NCI-H2171 treated with DMSO at 0.1 percent for 48 hours (cell line): Measurements from ENCODE around the gene MYO9B.
"Not testable (repeated sequence)": the region's sequence is repeated elsewhere in the genome, so short reads cannot be mapped to it uniquely, and the experiment has no call there.

Source experiments
- DNase-seq: peaks from one replicate; lab custom pipeline; 2025; lab: John Stamatoyannopoulos, UW

MYO9B gene

DNA sequence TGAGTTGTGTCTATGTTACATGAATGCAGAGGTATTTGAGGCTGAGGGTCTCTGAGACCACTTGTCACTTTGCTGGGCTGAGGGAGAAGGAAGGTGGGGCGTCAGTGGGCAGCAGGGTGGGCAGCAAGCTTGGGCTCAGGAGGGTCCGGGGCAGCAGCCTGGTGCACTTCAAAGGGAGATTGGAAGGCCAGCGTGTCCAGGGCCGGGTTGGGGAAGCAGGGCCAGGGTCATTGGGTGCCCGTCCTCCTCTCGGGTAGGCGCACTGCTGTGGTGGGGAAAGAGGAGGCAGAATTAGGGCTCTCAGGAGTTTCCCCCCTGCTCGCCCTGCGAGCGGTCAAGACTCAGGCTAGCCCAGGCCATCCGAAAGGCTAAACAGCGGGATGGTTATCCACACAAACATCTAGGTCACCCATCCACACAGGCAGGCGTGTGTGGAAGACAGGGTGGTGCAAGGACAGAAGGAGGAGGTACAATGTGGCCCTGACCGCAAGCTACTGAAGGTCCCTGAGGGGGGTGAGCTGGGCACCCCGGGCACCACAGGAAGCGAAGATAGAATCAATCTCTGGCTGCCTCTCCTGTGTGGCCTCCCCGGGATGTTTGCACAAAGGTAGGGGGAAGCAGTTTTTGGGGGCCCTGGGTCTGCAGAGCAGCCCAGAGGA, 37.7 kb downstream of the MYO9B start:
- no peak for DNase-seq

DNA sequence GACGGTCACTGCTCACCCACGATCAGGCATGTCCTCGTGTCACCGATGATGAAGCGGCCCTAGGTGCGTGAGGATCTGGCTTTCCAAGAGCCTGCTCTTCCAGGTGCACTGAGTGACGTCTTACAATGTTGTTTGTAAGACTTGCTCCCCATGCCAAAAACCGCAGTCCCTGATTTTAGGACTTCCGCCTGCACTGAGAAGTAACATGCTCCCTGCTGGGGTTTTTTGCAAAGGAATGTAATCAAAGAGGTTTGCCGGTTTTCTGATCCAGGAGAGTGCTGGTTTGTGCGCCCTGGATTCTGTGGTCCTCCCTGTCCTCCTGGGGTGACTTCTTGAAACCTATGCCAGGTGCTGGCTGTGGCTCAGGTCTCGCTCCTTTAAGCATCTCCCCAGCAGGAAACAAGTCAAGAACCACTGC, 38.8 kb downstream of the MYO9B start:
- no peak for DNase-seq

DNA sequence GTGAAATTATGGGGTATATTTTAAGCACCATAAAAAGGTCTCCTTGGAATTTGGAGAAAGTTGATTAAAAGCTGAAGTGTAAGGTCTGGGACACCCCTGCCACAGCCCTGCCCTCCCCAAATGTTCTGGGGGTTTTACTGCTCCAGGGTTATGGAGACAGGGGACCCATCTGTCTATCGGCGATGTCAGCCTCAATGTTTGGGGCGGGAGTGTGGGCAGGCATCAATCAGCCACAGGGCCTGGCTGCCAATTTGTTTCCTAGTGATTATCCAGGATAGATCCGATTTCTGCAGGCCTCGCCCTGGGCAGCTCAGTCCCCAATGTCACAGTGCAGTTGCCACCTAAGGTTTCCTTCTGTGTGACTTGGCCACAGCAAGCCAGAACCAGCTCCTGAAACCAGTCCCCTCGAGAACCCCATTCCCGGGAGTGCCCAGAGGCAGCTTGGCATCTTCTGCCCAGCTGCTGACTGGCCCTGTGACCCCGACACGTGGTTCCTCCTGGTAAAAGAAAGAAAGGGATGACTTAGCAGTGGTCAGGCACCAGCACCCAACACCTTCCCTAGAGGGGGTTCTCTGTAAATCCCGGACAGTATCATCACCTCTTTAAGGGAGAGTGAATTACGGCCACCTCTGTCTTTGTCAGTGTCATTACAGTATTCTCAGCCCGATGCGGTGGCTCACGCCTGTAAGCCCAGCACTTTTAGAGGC, 41.6 kb downstream of the MYO9B start:
- no peak for DNase-seq

DNA sequence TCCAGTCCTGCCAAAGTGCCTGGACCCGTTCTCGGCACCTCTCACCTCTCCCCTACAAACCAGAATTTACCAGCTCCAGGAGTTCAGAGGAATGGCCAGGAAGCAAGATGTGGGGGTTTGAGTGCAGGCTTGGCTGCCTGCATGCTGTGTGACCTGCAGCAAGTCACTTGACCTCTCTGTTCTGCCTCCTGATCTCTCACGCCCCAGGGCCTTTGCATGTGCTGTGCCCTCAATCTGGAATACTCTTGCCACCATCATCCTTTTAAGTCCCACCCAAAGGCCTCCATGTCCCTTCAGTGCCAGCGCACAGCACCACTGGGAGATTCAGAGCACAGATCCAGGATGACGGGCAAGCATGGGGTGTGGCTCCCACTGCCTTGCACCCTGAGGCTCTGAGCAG, 43.4 kb downstream of the MYO9B start:
- DNase-seq: no peak

DNA sequence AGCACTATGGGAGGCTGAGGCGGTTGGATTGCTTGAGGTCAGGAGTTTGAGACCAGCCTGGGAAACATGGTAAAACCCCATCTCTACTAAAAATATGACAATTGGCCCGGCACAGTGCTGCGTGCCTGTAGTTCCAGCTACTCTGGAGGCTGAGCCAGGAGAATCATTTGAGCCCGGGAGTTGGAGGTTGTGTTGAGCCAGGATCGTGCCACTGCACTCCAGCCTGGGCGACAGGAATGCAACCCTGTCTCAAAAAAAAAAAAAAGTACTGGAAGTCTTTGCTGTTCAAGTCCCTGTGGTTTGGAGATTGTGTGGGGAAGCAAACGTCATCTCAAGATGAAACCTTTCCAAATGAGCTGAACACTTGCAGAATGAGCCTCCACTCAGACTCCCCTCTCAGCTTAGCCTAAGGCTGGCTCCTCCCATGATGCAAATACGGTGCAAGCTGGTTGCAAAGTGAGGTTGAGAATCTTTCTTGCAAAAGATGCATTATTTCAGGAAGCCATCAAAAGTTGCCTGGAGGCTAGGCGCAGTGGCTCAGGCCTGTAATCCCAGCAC, 46.2 kb downstream of the MYO9B start:
- DNase-seq: no peak

DNA sequence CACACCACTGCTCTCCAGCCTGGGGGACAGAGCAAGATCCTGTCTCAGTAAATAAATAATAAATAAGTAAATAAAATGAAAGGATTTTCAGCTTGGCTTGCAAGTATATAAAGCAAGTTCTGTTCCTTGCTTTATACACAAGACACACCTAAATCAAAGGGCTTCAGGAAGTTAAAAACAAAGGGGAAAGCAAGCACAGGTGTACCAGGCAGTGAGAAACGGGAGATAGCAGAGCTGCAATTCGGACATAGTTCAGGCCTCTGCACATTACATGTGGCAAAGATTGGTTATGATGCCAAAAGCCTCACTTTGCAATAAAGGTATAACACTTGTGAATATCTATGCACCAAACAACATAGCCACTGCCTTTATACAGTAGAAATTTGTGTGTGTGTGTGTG, 47.5 kb downstream of the MYO9B start:
- DNase-seq: no peak

DNA sequence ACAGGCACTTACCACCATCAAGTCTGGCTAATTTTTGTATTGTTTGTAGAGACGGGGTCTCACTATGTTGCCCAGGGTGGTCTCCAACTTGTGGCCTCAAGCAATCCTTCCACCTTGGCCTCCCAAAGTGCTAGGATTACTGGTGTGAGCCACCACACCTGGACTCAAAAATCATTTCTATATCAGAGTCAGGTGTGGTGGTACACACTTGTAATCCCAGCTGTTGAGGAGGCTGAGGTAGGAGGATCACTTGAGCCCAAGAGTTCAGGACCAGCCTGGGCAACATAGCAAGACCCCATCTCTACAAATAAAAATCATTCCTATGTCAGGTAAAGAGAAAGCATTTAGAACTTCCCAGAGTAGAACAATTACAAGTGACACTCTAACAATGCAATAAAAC, 48.4 kb downstream of the MYO9B start:
- DNase-seq: no peak

DNA sequence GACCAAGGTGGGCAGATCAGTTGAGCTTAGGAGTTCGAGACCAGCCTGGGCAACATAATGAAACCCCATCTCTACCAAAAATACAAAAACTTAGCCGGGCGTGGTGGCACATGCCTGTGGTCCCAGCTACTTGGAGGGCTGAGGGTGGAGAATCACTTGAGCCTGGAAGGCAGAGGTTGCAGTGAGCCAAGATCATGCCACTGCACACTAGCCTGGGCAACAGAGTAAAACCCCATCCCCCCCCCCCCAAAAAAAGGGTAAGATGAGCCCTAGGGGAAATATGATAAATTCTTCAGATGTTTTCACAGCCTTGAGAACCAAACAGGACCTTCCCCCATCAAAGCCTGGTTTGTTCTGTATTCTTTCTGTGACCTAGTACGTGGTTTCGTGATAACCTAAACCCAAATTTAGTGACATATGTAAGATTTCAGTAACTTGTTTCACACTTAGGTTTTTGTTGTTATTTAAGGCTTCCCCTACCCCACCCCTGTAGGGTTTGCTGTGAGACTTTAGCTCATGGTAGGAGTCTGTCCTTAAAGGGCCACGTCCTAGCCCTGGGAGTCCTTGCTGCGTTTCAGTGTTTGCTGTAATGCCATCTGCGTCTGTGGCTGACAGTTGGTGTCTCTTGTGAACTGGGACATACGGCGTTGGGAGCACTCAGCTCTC, 49.6 kb downstream of the MYO9B start:
- peak; percentile 68 for DNase-seq

DNA sequence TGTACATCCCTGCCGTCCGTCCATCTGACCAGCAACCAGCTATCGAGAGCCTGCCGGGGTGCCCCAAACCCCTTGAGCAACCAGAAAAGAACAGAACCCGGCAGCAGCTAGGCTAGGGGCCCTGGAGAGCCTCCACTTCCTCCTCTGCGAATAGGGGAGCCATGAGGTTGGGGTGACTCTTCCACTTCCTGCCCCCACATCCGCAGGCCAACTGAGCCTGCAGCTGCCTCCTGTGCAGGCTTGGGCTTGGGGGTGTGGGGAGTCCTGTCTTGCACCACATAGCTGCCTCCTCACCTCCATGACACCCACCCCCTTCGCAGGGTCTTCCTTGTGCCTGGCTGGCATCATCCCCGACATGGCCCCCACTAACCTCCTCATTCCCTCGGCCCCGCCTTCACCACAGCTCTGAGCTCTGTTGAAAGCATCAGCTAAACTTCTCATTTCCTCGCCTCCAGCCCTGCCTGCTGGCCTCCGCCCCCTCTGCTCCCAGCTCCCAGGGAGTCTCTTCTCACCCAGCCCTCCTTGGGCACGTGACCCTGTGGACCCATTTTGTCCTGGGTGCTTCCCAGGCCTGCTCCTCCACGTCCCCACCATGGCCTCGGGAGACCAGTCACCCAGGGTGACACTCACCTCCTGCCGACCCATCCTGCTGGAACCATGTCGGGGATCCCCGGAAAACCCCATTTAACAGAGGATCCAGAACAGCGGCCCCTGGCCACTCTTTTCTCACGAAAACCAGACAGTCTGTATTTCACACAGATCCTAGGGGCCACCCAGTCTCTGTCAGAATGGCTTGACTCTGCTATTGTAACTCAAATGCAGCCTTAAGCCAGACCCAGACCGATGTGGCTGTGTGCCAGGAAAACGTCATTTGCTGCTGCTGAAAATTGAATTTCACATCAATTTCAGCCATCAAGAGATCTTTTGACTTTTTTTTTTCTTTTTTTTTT, 50.4 kb downstream of the MYO9B start:
- DNase-seq: peak; percentile 51

DNA sequence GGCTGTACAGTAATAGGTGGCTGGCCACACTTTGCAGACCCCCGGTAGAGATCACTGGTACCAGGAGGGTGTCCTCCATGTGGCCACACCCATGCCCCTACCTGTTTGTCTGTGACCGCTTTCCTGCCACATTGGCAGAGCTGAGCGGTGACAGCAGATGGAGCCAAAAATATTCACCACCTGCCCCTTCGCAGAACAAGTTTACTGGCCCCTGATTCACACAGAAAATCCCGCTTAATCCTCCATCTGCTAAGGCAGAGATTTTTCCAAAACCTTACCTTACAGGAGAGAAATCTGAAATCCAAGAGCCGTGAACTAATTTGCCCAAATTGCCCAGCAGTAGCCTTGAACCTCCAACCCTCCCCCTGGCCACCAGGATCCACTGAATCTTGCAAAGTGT, 52.1 kb downstream of the MYO9B start:
- peak; percentile 78 for DNase-seq

DNA sequence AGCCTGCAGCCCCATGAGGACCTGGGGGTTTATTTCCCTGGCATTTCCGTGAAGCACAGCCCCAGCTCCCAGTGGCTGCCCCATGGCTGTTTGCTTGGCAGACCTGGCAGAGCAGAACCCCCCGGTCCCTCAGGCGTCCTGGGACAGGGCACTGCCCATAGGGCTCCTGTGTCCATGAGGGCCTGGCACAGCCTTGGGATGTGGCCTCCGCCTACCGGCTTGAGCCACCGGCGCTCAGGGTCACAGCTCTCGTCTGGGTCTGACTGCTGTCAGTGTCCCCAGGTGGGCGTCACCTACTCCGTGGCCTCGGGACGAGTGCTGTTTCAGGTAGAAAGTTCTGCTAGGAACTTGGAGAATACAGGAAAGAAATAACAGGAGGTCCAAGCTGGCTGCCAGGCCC, 52.8 kb downstream of the MYO9B start:
- no peak for DNase-seq

DNA sequence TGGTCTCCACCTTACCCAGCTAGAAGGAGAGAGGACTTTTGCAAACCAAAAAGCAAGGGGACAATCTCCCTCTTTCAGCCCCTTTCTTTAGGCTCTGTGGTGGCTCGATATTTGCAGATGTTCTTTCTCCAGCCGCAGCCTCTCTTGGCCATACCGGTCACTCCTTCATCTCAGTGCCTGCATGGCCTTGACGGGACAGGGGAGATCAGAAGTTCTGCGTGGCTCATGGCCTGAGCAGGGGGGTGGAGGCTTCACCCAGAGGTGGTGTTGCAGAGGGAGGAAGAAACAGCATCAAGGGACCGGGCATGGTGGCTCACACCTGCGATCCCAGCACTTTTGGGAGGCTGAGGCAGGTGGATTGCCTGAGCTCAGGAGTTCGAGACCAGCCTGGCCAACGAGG, 53.2 kb downstream of the MYO9B start:
- DNase-seq: no peak

DNA sequence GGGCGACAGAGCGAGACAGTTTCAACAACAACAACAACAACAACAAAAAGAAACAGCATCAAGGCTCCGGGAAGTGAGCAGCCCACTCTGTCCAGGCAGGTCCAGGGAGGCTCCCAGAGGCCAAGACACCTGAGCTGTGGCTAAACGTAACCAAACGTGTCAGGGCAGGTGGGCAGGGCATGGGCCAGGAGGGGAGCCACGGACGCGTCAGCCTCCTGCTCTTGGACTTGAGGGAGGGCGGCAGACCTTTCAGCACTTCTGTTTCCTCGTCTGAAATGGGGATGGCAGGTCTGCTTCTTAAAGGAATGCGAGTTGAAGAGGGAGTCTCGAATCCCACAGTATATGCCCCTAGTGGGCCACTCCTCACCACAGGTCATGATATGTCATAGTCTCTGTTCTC, 53.8 kb downstream of the MYO9B start:
- no peak for DNase-seq

DNA sequence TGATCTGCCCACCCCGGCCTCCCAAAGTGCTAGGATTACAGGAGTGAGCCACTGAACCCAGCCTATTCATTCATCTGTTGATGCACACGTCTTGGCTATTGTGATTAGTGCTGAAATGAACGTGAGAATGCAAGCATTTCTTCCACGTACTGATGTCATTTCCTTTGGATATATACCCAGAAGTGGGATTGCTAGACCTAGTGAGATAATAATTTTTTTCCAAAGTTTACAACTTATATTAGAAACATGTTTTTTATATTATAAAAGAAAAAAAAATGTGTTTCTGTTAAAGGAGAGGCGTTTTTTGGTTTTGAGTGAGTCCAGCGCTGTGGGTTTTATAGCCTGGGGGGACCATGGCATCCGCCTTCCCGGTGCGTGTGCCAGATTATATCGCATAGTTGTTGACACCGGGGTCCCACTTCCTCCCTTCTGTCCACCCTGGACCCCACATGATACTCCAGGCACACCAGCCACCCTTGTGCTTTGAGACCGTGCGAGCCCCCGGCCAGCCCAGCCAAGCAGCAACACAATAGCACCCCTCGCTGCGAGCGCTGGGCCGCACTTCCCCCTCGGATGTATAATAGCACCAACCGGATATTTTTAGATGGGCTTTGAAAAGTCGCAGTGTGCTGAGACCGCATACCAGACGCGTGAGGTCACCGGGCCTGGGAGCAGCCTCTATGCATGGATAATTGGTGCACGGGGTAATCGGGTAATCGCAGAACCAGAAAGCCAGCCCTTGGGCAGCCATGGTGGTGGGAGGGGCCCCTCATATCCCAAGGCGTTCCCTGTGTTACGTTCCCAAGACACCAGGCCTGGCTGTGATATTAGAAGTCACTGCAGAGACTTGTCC, 59.6 kb downstream of the MYO9B start:
- DNase-seq: peak; percentile 13

DNA sequence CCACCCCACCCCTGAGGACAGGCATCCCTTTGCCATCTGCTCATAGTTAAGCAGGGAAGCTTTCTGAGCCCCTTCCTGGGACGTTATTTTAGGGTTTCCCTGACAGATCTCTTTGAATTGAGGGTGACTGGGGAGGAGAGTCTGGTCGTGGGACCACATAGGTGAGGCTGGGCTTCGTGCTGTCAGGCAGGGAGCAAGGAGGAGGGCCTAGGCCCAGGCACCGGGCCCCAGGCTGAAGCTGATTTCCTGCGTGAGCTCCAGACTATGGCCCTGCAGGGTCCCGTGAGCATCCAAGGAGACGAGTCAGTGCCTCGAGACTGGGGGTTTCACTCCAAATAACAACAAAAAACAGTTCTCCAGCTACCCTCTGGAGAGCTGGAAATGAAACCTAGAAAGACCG, 60.4 kb downstream of the MYO9B start:
- no peak for DNase-seq

DNA sequence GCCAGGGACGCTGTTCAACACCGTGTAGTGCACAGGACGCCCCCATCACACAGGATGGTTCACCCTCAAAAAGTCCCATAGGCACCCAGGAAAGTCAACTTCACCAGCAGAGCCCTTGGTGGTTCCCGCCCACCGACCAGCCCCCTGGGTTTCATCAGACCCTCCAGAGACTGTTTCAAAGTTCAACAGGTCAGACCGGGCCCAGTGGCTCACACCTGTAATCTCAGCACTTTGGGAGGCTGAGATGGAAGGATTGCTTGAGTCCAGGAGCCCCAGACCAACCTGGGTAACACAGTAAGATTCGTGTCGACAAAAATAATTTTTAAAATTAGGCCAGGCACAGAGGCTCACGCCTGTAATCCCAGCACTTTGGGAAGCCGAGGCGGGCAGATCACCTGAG, 61.0 kb downstream of the MYO9B start:
- no peak for DNase-seq

DNA sequence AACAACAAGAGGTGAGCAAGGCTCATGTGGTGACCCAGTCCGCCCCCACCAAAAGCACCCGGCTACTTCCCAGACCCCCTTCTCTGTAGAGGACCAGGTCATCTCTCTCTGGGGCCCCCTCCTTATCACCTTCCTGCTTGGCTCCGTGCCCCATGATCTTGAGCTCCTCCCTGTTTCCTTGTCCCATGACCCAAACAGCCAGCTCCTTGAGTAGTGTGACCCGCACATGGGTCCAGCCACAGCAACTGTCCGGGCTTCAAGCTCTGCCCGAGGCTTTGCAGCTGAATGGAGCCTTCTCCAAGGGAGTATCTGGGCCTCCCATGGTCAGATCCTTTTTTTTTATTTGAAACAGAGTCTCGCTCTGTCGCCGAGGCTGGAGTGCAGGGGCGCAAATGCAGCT, 61.8 kb downstream of the MYO9B start:
- no peak for DNase-seq

DNA sequence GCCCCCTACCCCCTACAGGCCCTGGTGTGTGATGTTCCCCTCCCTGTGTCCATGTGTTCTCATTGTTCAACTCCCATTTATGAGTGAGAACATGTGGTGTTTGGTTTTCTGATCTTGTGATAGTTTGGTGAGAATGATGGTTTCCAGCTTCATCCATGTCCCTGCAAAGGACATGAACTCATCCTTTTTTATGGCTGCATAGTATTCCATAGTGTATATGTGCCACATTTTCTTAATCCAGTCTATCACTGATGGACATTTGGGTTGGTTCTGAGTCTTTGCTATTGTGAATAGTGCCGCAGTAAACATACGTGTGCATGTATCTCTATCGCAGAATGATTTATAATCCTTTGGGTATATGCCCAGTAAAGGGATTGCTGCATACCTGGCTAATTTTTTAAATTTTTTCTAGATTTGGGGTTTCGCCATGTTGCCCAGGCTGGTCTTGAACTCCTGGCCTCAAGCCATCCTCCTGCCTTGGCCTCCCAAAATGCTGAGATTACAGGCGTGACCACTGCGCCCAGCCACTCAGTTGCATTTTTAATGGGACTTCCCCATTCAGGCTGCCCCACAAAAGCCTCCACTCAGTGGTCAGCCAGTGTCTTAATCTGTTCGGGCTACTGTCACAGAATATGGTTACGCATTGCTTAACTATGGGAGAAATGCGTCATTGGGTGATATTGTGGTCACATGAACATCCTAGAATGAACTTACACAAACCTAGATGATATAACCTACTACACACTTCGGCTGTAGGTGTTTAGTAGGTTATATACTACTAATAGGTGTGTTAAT, 62.7 kb downstream of the MYO9B start:
- not testable (repeated sequence) for DNase-seq

DNA sequence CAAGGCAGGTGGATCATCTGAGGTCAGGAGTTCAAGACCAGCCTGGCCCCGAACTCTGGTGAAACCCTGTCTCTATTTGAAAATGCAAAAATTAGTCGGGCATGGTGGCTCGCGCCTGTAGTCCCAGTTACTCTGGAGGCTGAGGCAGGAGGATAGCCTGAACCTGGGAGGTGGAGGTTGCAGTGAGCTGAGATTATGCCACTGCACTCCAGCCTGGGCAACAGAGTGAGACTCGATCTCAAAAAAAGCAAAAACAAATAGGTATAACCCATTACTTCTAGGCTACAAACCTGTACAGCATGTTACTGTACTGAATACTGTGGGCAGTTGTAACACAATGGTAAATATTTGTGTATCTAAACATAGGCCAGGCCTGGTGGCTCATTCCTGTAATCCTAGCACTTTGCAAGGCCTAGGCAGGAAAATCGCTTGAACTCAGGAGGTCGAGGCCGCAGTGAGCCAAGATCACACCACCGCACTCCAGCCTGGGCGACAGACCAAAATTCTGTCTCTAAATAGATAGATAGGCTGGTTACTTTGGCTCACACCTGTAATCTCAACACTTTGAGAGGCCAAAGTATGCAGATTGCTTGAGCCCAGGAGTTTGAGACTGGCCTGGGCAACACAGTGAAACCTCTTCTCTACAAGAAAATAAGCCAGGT, 63.5 kb downstream of the MYO9B start:
- no peak for DNase-seq

DNA sequence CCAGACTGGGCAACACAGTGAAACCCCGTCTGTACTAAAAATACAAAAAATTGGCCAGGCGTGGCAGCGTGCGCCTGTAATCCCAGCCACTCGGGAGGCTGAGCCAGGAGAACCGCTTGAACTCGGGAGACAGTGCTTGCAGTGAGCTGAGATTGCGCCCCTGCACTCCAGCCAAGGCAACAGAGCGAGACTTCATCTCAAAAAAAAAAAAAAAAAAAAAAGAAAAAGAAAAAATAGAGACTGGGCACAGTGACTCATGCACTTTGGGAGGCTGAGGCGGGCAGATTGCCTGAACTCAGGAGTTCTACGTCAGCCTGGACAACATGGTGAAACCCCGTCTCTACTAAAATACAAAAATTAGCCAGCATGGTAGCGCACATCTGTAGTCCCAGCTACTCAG, 69.2 kb downstream of the MYO9B start:
- not testable (repeated sequence) for DNase-seq
